ENCODE data around the gene BASP1.
"Not testable (repeated sequence)": the region's sequence is repeated elsewhere in the genome, so short reads cannot be mapped to it uniquely, and the experiment has no call there.

Gene BASP1

GRCh38 chr5:17223367-17224185, 6.1 kb downstream of the BASP1 start:
- no peak for DNase-seq (ENCODE audit: low spot score)

- no peak for DNase-seq (ENCODE audit: low spot score)
Observed at GRCh38 chr5:17224858-17225511, 7.6 kb downstream of the BASP1 start.

GRCh38 chr5:17225520-17225919, 8.1 kb downstream of the BASP1 start:
- no peak for DNase-seq (ENCODE audit: low spot score)

GRCh38 chr5:17227868-17228267, 10.4 kb downstream of the BASP1 start:
- no peak for DNase-seq (ENCODE audit: low spot score)

GRCh38 chr5:17228821-17229291, 11.4 kb downstream of the BASP1 start:
- no peak for DNase-seq (ENCODE audit: low spot score)

- no peak for DNase-seq (ENCODE audit: low spot score)
Observed at GRCh38 chr5:17229313-17229712, 11.9 kb downstream of the BASP1 start.

GRCh38 chr5:17230191-17230590, 12.8 kb downstream of the BASP1 start:
- DNase-seq (ENCODE audit: low spot score): no peak

GRCh38 chr5:17230808-17231525, 13.5 kb downstream of the BASP1 start:
- DNase-seq (ENCODE audit: low spot score): no peak

GRCh38 chr5:17232405-17232804, 15.0 kb downstream of the BASP1 start:
- DNase-seq (ENCODE audit: low spot score): no peak

- DNase-seq (ENCODE audit: low spot score): no peak
Observed at GRCh38 chr5:17233488-17233887, 16.1 kb downstream of the BASP1 start.

- no peak for DNase-seq (ENCODE audit: low spot score)
Observed at GRCh38 chr5:17234374-17234773, 16.9 kb downstream of the BASP1 start.

- no peak for DNase-seq (ENCODE audit: low spot score)
Observed at GRCh38 chr5:17235731-17236330, 18.4 kb downstream of the BASP1 start.

GRCh38 chr5:17238521-17239041, 21.1 kb downstream of the BASP1 start:
- DNase-seq (ENCODE audit: low spot score): no peak

GRCh38 chr5:17239953-17240352, 22.5 kb downstream of the BASP1 start:
- DNase-seq (ENCODE audit: low spot score): no peak

GRCh38 chr5:17240487-17240886, 23.1 kb downstream of the BASP1 start:
- DNase-seq (ENCODE audit: low spot score): no peak

- DNase-seq (ENCODE audit: low spot score): no peak
Observed at GRCh38 chr5:17241635-17242034, 24.2 kb downstream of the BASP1 start.

GRCh38 chr5:17243287-17244063, 26.0 kb downstream of the BASP1 start:
- DNase-seq (ENCODE audit: low spot score): no peak

GRCh38 chr5:17249029-17249634, 31.7 kb downstream of the BASP1 start:
- no peak for DNase-seq (ENCODE audit: low spot score)

- DNase-seq (ENCODE audit: low spot score): not testable (repeated sequence)
Observed at GRCh38 chr5:17249841-17250240, 32.4 kb downstream of the BASP1 start.

GRCh38 chr5:17252543-17252942, 35.1 kb downstream of the BASP1 start:
- no peak for DNase-seq (ENCODE audit: low spot score)

GRCh38 chr5:17255471-17256021, 38.1 kb downstream of the BASP1 start:
- DNase-seq (ENCODE audit: low spot score): peak; percentile 39

All from pons (tissue), 1 donor.